HG03280 (cell line): ENCODE data around the gene SOBP.

ENCODE experiments used
- ATAC-seq: cut with Tn5 transposase; IDR thresholded peaks from one replicate; pipeline ENCODE4 v1.9.1; 2021; ENCODE audit warnings: mild to moderate bottlenecking, moderate library complexity; ENCODE audit not compliant: unreplicated experiment

The SOBP gene

DNA sequence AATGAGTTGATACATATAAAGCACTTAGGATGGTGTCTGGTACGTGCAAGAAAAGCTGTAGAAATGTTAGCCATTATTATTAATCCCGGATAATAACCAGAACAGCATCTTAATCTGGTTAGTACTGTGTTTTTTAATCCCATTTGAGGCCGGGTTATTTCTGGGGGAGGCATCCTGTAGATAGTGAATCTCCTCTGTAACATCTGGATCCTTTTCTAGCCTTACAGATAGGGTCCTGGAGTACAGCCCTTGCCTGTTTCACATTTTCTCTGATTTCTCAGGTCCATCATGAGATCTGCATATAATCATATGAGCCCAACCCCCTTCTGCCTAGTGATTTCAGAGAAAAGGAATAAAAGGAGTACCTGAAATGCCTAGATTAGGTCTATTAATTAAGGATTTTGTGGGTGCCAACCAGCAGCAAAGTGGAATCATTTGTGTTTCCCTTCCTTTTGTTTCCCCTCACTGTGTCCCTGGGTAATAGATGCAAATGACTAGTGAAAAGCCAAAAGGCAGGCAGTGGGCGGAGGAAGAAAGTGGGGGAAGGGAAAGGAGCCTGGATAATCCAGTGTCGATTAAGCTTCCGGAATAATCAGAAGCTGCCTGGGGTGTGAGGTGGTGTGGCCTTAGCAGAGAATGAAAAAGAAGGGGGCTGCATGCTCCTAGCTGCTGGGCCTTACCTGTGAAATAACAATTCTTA lies 88.9 kb downstream of the SOBP start:
- ATAC-seq, result no peak

DNA sequence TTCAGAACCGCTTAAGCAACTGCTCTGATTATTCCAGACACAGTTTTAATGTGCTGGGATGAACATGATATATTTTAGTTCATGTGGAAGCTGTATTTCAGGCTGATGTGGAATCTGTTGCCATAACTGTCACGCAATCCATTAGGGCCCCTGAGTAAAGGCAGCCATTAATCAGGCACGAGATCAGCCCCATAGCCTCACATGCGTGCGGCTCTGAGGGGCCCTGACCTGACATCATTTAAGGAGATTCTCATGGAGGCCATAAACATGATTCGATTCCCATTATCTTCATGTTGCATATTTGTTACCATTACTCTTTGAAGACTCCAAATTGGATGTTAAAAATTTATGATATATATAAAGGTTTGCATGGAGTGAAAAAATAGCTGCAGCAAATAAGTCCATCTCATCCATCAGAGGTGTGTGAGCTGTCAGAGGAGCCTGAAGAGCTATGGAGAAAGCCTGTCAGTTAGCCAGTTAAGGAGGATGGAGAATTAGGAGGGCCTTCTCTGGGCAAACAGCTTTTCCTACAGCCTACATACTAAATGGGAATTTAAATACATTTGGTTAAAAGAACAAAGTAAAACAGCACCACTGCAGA lies 89.6 kb downstream of the SOBP start:
- no peak for ATAC-seq

DNA sequence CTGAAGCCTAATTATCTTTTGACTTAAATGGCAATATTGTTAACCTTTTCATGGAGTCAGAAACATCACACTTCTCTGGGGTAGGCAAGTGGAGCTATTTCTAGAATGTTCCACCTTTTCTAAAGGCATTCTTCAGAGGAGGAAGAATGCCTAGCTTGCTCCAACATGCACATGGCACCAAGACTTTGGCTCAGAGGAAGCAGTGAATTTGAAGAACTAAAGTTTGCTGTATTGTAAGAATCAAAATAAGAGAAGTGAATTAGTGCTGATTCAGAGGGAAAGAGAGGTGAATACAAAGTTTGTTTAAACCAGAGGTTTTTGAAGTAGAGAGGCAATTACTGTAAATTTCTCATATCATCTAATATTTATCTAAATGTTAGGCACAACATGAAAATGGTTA lies 92.2 kb downstream of the SOBP start:
- ATAC-seq, result no peak

DNA sequence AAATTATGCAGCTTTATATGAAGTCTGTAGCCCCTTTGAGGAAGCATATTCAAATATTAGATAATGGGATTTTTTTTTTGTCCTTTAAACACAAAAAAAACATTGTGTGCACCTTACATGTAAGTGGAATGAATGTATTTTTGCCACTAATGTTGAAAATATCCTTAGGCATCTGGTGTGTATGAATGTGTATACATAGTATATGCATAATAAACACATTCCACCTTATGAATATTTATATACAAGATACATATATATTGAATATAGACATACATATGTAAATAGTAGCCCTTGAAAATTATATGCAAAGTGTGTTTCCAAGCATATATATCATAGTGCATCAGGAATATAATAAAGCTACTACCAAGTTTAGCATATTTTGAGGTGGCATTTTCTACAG lies 94.8 kb downstream of the SOBP start:
- no peak for ATAC-seq

DNA sequence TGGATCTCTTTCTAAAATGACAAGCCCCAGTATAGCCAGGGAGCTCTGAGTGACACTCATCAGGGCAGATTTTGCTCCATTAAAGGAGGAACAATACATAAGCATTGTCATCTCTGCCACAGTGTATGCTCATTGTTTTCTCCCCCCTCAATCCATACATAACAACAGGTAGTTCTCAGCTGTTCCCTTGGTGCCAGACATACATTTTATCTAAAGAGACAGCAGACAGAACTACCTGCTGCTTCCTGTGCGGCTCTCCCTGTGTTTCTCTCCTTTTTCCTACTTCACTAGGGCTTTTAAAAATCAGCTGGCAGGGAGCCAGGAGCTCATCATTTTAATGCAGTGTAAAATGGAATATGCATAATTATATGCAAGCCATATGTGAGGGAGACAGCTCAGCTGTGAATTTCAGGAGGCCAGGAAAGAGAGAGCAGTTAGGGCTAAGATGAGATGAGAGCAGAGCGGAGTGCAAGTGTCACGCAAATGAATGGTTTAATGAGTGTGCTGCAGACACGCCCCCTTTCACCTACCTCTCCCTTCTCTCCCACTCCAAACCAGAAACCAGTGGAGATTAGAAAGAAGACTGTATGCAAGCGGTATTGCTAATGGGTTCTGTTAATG lies 96.0 kb downstream of the SOBP start:
- ATAC-seq, result no peak

DNA sequence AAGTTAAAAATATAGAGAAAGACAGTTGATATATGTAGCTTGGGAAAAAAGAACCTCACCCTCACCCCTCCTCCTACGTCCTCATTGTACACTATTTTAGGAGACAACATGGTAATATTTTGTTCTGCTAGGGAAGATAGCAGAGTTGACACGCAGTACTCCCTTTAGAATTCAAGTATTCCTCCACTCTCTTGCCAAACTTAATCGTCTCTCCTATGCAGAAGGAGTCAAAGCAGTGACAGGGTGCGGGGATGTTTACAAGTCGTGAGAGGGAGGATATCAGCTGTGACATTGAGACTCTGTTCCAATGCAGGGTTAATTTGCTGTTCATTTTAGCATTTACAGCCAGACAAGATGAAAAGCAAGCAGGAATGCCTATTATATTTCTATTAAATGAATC lies 97.5 kb downstream of the SOBP start:
- ATAC-seq, result no peak

DNA sequence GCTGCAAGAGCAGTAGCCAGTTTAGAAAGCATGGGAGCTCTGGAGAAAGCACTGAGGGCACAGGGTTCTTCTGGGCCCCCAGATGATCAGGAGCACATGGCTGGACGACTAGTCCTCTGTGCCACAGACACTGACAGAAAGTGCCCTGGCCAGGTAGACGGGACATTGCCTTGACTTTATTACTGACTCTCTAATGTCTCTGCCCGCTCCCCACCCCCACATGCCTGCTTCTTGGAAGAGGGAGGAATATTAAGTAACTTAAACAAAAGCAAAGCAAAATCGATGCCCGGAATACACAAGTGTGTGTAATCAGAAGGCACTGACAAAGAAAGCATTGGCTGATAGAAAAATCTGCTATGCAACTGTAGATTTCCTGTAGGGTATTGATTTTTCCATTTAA lies 99.3 kb downstream of the SOBP start:
- ATAC-seq, result no peak

DNA sequence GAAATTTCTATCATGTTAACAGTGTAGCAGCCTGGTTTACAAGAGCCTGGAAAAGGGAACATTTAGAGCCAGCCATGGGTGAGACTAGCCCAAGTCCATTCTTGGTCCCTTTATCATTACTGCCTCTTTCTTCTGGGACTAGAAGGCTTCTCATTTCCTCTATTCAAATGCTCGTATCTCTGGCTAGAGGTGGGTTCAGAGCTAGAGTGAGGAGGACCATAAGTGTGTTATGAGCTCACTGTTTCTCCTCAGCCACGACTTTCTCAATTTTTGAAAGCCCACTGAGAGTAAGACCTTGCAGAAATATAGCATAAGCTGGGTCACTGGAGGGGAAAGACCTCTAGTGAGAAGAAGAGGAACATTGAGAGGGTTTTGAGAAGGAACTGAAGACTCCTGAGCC lies 100.0 kb downstream of the SOBP start:
- no peak for ATAC-seq

DNA sequence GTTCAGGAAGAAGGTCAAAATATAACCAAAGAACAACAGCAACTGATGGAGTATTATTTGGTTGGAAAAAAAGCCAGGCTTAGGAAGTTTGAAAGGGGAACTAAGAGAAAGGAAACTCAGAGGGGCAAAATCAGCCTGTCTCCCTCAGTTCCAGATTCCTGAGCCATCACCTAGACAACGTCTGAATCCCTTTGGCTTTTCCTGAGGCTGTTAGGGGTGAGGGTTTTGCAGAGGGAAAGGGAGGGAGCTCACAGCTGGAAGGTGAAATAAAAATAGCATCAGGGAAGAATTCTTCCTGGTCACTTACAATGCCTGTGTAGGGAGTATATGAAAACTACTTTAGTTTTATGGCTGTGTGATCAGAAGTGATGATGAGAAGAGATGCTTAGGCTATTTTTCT lies 100.5 kb downstream of the SOBP start:
- no peak for ATAC-seq

DNA sequence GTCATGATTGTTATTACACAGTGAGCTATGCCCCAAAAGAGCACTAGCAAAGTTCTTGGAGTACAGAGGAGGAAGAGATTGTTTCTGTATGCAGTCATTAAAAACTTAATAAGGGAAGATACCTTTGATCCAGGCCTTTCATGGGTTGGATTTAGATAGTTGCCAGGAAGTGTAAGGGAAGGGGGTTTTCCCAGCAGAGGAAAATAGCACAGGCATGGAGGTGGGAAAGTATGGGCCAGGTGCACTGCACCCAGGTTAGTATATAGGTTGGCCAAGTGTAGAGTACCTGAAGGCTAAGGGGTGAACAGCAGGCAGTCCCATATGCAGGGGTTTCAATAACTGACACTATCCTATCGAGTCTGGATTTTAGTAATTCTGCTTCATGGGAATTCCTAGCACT lies 101.4 kb downstream of the SOBP start:
- ATAC-seq, result no peak

DNA sequence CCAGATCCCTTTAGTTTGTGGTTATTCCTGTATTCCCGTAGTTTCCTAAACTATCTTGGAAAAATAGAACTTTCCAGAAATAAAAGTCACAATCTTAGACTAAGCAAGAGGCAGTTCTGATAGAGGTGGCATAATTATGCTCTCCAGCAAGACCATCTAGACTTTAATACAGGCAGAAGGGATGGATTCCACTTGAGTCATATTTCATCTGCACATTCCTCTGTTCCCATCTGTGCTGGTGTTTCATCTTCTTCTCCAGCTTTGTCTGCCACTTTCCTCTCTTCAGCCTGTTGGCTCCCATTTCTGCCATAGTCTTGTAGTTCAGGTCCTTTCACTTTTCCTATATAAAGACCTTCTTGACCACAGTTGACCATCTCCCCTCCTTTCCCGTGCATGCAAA lies 102.9 kb downstream of the SOBP start:
- no peak for ATAC-seq

DNA sequence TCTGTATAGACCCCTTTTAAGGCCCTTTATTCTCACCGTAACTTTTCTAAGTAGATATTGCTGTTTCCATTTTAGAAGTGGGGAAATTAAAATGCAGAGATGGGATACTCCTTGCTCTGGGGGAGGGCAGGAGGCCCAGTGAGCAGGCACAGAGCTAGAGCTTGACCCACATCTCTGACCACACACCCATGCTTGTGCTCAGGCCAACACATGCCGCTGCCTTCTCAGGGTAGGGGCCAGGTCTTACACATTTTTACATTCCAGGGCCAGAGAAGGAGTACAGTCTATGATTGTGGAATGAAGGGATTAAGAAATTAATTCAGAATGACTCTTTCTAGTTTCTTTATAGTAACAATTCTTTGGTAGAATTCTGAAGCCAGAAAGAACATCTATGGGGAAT lies 104.8 kb downstream of the SOBP start:
- ATAC-seq, result no peak

DNA sequence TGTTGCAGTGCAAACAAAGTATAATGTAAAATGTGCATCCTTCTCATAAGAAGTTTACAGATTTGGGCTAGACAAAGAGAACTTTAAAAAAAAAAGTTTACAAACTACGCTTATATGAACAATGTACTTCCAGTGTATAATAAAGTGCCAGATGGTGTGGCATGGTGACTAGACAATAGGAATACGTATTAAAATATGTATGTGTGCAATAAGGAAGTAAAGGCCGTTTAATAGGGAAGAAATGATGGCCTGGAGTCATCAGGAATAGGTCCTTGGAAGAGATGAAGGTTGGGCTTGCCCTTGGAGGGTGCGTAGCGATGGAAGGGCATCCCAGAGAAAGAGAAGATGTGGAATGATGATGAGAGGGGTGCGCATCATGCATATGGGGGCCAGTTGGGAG lies 108.2 kb downstream of the SOBP start:
- ATAC-seq, result no peak

DNA sequence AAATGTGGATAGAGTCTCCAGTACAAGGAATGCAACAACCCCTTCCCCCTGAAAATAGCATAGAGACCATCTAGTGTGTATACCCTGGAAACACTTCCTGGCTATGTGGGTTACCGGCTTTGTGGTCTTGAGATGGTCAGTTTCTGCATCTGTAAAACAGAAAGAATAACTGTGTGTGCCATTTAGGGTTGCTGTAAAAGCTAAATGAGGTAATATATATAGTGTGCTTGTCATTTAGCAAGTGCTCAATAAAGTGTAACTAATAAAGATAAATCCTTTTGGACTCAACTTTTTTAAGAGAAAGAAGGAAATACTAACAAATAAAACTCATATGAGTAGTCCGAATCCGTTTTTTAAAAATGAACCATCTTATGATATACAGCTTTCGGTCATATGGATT lies 109.1 kb downstream of the SOBP start:
- ATAC-seq, result no peak

DNA sequence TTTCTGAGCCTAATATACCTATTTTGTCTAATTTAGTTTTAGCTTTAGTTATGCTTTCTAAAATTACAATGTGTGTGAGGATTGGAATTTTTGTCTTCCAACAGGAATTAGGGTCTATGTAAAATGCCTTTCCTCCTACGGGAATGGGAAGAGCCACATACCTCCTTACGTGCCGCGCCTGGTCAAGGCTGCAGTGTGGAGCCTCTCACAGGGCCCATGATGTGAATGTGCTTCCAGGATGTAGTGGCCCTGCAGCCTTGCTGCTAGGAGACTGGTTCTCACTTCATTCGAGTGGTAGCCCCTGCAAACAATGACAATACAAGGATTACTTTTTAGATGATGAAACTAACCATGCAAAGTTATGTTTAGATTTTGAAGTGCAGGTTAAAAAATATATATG lies 110.2 kb downstream of the SOBP start:
- ATAC-seq, result no peak

DNA sequence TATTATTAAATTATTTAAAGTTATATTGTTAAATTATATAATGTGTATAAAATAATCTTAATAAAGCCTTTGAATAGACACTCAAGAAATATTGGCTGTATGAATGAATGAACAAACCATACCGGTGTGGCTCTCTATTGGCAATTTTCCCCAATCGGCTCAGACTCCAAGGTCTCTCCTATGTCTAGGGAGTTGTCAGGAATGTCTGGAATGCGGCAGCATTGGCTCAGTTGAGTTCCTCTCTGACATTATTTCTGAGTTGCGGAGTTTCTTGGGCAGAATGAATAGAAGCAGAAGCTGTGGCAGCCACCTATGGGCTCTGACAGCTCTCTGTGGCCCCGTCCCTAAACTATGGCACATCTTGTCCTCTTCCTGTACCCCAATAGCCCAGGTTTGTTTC lies 111.0 kb downstream of the SOBP start:
- no peak for ATAC-seq

DNA sequence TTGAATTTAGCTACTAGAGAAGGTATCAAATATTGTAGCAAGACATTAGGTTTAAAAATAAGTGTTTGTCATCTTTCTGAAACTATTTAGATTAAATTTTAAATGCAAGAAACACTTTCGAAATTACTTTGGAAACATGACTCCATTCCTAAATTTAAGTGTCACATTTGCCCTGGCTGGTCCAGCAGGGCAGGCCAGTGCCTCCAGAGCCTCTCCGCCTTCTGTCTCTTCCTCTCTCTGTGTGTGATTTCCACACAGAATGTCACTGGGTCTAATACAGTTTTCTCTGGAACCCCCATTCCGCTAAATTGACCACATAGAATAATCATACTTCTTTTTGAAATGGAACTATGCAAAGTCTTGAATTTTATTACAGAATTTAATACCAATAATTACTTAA lies 111.5 kb downstream of the SOBP start:
- no peak for ATAC-seq

DNA sequence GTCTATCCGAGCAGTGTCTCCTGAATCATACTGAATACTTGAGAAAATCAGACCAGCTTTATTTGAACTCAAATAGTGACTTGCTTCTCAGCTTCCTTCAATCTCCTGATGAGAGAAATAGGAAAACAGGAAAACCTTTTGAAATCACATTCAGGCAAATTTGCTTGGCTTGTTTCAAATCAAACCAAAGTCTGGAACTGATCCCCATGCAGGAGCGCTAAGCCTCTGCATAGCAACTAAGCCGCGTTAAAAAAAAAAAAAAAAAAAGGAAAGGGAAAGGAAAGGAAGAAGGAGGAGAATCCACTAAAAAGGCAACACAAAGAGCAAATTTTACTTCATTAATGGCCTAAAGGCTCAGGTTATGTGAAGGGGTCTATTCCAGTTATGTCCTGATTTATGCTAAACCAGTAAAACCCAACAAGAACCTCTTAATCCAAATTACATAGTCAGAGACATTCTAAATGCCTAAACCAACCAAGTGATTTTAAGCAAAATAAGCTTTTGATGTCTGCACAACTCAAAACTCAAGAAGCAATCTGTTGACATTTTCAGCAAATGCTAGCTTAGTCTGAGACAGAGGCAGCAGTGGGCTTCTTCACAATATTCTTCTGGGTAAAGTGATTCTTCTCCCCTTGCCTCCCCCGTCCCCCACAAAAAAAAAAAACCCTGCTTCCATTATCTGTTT lies 112.5 kb downstream of the SOBP start:
- no peak for ATAC-seq

DNA sequence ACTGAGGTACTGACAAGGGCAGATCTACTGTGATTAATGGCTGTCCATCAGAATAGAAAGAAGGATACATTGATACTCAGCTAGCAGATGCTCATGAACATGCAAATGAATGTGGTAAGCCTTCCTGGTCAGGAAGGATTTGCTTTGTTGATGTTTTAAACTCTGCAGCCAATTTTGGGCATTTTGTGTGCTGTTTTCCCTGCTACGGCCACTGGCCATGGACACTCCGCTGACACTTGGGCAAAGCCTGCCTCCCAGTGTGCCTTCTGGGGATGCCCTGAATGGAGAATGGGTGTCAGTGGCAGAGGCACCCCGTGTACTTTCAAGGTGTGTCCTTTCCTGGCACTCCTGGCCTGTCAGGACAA lies 113.1 kb downstream of the SOBP start:
- ATAC-seq, result no peak

DNA sequence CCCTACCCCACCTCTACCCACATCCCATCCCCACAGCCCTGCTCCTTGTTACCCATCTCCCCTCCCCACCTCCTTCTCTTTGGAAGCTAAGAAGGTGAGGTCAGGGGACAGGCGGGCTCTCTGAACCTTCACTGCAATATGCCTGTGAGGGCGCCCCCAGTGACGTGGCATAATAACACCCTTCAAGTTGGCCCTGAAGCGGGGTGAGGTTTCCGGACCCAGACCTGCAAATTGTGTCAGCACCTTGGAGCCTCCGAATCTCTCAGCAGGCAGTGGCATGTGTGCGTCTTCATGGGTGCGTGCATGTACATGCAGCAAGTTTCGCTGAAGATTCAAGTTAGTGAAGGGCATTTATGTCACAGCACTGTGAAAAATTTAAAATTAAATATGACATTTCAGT lies 114.6 kb downstream of the SOBP start:
- ATAC-seq, result no peak

DNA sequence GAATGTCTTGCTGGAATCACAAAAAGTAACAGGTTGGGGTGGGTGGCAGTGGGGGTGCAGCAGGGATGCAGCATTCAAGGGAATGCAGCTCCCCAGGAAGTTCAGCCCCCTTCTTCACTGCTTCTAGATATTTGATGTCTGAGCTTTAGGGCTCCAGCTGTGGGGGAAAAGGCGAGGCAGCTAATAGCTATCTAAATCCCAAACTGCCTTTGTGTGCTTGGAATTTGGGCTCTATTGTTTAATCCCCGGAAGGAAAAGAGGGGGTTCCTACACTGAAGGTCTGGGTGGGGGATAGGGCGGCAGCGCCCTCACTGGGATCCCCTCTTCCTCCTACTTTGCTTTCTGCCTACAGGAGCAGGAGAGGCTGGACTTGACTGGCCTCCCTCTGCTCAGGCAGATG lies 116.5 kb downstream of the SOBP start:
- no peak for ATAC-seq

DNA sequence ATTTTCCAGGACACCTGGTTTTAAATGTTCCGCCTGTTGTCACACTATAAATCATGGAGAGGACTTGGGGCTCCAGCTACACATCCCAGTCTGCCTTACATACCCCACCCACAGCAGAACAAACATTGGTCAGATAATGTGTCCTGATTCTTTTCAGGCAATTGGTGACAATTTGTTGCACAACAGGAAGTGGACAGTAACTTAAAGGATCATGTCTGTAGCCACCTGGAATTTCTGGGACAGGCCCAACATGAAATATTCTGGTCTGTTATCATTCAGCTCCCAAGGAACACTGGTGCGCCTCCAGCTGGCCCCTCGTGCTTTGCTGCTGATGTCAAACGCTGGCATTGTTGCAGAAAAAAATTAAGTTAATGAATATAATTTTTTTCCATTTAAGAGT lies 117.2 kb downstream of the SOBP start:
- no peak for ATAC-seq
